Smooth muscle cell (in vitro differentiated cells): ENCODE data around the gene CDRT4. TPM values are rescaled to one million over a fixed set of nuclear protein-coding genes. Genes with fewer than 3 reads are reported as not detected.

Source experiments
- DNase-seq: peaks from one replicate; lab custom pipeline; 2025; ENCODE audit not compliant: unreplicated experiment; lab: John Stamatoyannopoulos, UW
- H2AFZ ChIP-seq: fragments of 200-600 bp; sonication (generic); 2 replicates; pipeline ENCODE4 v1.6.0; 2016; ENCODE audit warnings: antibody characterized with exemption, low read depth, mild to moderate bottlenecking
- H3F3A ChIP-seq: fragments of 200-600 bp; sonication (generic); 2 replicates; pipeline ENCODE4 v1.6.0; 2017; ENCODE audit warnings: antibody characterized with exemption, low read depth
- H3K27ac ChIP-seq: fragments of 200-600 bp; sonication (generic); 2 replicates; pipeline ENCODE4 v1.5.1; 2016; ENCODE audit warnings: low read depth, mild to moderate bottlenecking
- H3K27me3 ChIP-seq: fragments of 200-600 bp; sonication (generic); 2 replicates; pipeline ENCODE4 v1.6.1; 2016; ENCODE audit warnings: low read depth, mild to moderate bottlenecking
- H3K36me3 ChIP-seq: fragments of 200-600 bp; sonication (generic); 2 replicates; pipeline ENCODE4 v1.5.1; 2016; ENCODE audit warnings: low read depth
- H3K4me1 ChIP-seq: fragments of 200-600 bp; sonication (generic); 2 replicates; pipeline ENCODE4 v1.5.1; 2016; ENCODE audit warnings: low read depth
- H3K4me2 ChIP-seq: fragments of 200-600 bp; sonication (generic); 2 replicates; pipeline ENCODE4 v1.6.0; 2016; ENCODE audit warnings: mild to moderate bottlenecking
- H3K4me3 ChIP-seq: fragments of 200-600 bp; sonication (generic); 2 replicates; pipeline ENCODE4 v1.5.1; 2016; ENCODE audit warnings: mild to moderate bottlenecking
- H3K79me2 ChIP-seq: fragments of 200-600 bp; sonication (generic); 2 replicates; pipeline ENCODE4 v1.6.0; 2016; ENCODE audit warnings: low read depth, mild to moderate bottlenecking
- H3K9ac ChIP-seq: fragments of 200-600 bp; sonication (generic); 2 replicates; pipeline ENCODE4 v1.6.0; 2016; ENCODE audit warnings: low read depth
- H3K9me3 ChIP-seq: fragments of 200-600 bp; sonication (generic); replicated peaks from 2 replicates; pipeline ENCODE4 v1.5.1; 2016; ENCODE audit warnings: low read depth
- H4K20me1 ChIP-seq: fragments of 200-600 bp; sonication (generic); 2 replicates; pipeline ENCODE4 v1.6.0; 2016; ENCODE audit warnings: low read depth
- WGBS: methylation state at CpG from one replicate; pipeline ENCODE4 v1.1.7; 2016; ENCODE audit warnings: low lambda C conversion rate; 5-methylcytosine and 5-hydroxymethylcytosine counted together
- polyA plus RNA-seq: library from polyadenylated mRNA; unstranded; fragments of >200 nt; fragmentation: Nextera tagmentation; extraction: Ambion mirVana; gene quantifications from 2 replicates; pipeline ENCODE4 v1.2.1, GENCODE V29; 2016
- total RNA-seq: library from RNA; depleted of rRNA; stranded (reverse); fragments of >200 nt; gene quantifications from 2 replicates; pipeline ENCODE4 v1.2.3, GENCODE V29; 2014
- TF ChIP-seq, protein P1 (sequence below): fragments of 200-600 bp; sonication (generic); IDR thresholded peaks from 2 replicates; pipeline ENCODE4 v1.5.1; 2017; ENCODE audit warnings: borderline replicate concordance, mild to moderate bottlenecking, antibody characterized with exemption; ENCODE audit not compliant: insufficient read depth, poor library complexity, severe bottlenecking

CDRT4 gene
- total and polyA plus RNA-seq, 2 experiments from 2014 or later = 0.45 to 4.2 TPM

DNA sequence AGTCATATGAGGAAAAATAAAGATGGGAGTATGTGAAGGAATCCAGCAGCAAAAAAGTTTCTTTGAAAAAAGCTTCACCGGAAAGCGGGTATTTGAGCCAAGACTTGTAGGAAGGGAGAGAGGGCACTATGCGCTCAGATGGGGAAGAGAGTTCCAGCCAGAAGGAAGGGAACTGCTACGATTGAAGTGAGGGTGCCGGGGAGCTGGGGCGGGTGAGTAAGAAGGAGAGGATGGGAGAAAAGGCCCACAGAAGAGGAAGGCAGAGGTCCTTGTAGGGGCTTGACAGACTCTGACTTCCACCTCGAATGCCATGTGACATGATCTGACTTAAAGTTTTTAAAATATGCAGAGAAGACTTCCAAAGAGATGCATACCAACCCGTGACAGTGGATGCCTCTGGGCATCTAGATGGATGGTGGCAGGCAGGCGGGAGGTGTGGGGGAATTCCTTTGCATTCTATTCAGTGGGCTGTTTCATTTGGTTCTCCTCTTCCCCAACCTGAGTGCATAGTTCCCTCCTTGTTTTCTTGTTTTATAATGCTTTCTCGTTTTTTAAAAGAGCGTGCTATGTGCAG, 44.9 kb downstream of the CDRT4 start:
- no peak overlapping the region for H3K4me3 ChIP-seq
- H3K9me3 ChIP-seq = no peaks in the 10 kb centered on the region
- TF ChIP-seq, protein P1, sequence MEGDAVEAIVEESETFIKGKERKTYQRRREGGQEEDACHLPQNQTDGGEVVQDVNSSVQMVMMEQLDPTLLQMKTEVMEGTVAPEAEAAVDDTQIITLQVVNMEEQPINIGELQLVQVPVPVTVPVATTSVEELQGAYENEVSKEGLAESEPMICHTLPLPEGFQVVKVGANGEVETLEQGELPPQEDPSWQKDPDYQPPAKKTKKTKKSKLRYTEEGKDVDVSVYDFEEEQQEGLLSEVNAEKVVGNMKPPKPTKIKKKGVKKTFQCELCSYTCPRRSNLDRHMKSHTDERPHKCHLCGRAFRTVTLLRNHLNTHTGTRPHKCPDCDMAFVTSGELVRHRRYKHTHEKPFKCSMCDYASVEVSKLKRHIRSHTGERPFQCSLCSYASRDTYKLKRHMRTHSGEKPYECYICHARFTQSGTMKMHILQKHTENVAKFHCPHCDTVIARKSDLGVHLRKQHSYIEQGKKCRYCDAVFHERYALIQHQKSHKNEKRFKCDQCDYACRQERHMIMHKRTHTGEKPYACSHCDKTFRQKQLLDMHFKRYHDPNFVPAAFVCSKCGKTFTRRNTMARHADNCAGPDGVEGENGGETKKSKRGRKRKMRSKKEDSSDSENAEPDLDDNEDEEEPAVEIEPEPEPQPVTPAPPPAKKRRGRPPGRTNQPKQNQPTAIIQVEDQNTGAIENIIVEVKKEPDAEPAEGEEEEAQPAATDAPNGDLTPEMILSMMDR = no peak
- H2AFZ ChIP-seq = no peak overlapping the region
- WGBS = 85% methylated on average over 11 of the region's 11 CpGs
- H3K27ac ChIP-seq = no peak overlapping the region
- H3K36me3 ChIP-seq = no peaks in the 10 kb centered on the region
- H3K9ac ChIP-seq = no peak overlapping the region
- H3K79me2 ChIP-seq = no peaks in the 10 kb centered on the region
- no peaks in the 10 kb centered on the region for H3K4me1 ChIP-seq
- DNase-seq = no peak
- no peak overlapping the region for H3K4me2 ChIP-seq
- H3F3A ChIP-seq = peaks cover 4% of the 10 kb centered on the region
- H4K20me1 ChIP-seq = no peaks in the 10 kb centered on the region
- H3K27me3 ChIP-seq = no peaks in the 10 kb centered on the region

DNA sequence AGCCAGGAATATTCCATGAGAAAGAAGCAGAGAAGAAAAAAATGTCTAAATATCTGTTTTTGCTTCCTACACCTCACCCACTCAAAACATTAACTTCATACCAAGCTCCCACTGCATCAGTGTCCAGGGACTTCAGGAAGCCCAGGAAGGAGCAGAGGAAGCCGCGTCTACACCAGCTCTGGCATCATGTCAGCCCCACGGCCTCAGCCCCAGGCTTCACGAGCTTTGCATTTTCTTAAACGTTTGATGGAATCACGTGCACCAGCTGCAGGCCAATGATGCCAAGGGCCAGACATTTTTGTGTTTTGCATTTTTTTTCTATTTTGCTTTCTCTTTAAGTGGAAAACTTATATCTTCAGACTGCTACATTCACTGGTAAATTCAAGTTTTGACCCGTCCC, 48.6 kb downstream of the CDRT4 start:
- no peaks in the 10 kb centered on the region for H3K9me3 ChIP-seq
- no peak overlapping the region for H3K4me3 ChIP-seq
- H2AFZ ChIP-seq = no peak overlapping the region
- H4K20me1 ChIP-seq = no peaks in the 10 kb centered on the region
- no peak overlapping the region for H3K4me2 ChIP-seq
- no peaks in the 10 kb centered on the region for H3K27me3 ChIP-seq
- TF ChIP-seq, protein P1 = no peak
- H3K9ac ChIP-seq = no peak overlapping the region
- no peak for DNase-seq
- no peaks in the 10 kb centered on the region for H3K79me2 ChIP-seq
- peaks cover 4% of the 10 kb centered on the region for H3F3A ChIP-seq
- 81% methylated on average over 7 of the region's 7 CpGs for WGBS
- no peaks in the 10 kb centered on the region for H3K36me3 ChIP-seq
- H3K27ac ChIP-seq = no peak overlapping the region
- H3K4me1 ChIP-seq = no peaks in the 10 kb centered on the region

DNA sequence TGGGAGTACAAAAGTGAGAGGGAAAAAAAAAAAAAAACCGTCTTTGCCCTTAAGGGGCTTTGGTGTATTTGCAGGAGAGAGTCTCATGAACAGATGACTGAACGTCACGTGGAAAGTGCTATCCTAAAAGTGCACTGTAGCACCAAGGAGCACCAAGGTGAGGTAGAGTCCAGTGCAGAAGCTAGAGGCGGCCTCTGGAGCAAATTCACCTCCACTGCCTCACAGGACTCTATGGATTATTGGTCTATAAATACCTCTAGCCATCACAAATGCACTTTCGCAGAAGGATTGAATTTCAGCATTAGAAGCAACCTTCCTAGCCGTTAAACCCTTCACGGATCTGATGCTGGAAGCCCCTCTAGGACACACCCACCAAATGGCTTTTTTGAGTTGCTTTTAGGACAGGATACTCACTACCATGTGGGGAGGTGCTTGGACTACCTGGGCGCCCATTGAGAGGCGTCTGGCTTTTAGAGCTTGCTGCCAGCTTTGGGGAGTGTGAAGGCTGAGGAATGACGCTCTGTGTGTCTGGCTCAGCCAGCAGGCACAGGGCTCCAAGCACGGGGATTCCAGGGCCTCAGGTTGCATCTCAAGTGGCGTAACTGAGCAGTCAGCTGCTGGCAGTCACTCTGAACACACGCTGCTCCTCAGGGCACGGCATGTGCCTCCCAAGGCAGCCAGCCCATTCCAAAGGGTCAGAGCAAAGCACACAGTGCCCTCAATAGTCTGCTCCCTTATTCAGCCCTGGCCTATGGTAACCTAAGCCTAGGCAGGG, 52.7 kb downstream of the CDRT4 start:
- WGBS = 83% methylated on average over 14 of the region's 14 CpGs
- Histone ChIP-seq H4K20me1 (no peaks in the 10 kb centered on the region), H3K9ac (no peak overlapping the region), H3K36me3 (no peaks in the 10 kb centered on the region), H2AFZ (no peak overlapping the region), H3F3A (peaks cover 4% of the 10 kb centered on the region), H3K79me2 (no peaks in the 10 kb centered on the region), H3K4me2 (no peak overlapping the region), H3K4me1 (peaks cover 8% of the 10 kb centered on the region), H3K4me3 (no peak overlapping the region), H3K9me3 (no peaks in the 10 kb centered on the region), H3K27me3 (no peaks in the 10 kb centered on the region), H3K27ac (no peak overlapping the region)
- TF ChIP-seq, protein P1 = no peak
- no peak for DNase-seq
